ENCODE data around the gene MPP3.
"Not testable (repeated sequence)": the region's sequence is repeated elsewhere in the genome, so short reads cannot be mapped to it uniquely, and the experiment has no call there.

Gene MPP3

GRCh38 chr17:43832976-43833829 lies at the start of gene MPP3:
Gene MPP3 (minus strand): TSS chr17:43833146. CDS start chr17:43831906, 1,240 bp downstream.
- peak; percentile 41 for DNase-seq

GRCh38 chr17:43881758-43882505 lies 49.0 kb upstream of the MPP3 start:
- DNase-seq: peak; percentile 31

GRCh38 chr17:43881181-43881580 lies 48.2 kb upstream of the MPP3 start:
- no peak for DNase-seq

GRCh38 chr17:43880420-43880991 lies 47.6 kb upstream of the MPP3 start:
- DNase-seq: no peak

GRCh38 chr17:43879723-43880419 lies 46.9 kb upstream of the MPP3 start:
- DNase-seq: no peak

GRCh38 chr17:43878260-43879175 lies 45.6 kb upstream of the MPP3 start:
- DNase-seq: peak; percentile 27

GRCh38 chr17:43877451-43878155 lies 44.7 kb upstream of the MPP3 start:
- DNase-seq: no peak

GRCh38 chr17:43877031-43877430 lies 44.1 kb upstream of the MPP3 start:
- no peak for DNase-seq

GRCh38 chr17:43875476-43876147 lies 42.7 kb upstream of the MPP3 start:
- DNase-seq: no peak

- DNase-seq: no peak
These were observed 41.3 kb upstream of the MPP3 start for GRCh38 chr17:43874293-43874692.

- no peak for DNase-seq
These were observed 40.9 kb upstream of the MPP3 start for GRCh38 chr17:43873815-43874214.

GRCh38 chr17:43873091-43873490 lies 40.1 kb upstream of the MPP3 start:
- no peak for DNase-seq

- no peak for DNase-seq
These were observed 39.2 kb upstream of the MPP3 start for GRCh38 chr17:43871946-43872690.

- DNase-seq: not testable (repeated sequence)
These were observed 36.1 kb upstream of the MPP3 start for GRCh38 chr17:43869031-43869430.

GRCh38 chr17:43868226-43868994 lies 35.5 kb upstream of the MPP3 start:
- DNase-seq: no peak

- no peak for DNase-seq
These were observed 31.4 kb upstream of the MPP3 start for GRCh38 chr17:43864161-43864984.

GRCh38 chr17:43861960-43862359 lies 29.0 kb upstream of the MPP3 start:
- DNase-seq: no peak

GRCh38 chr17:43860927-43861622 lies 28.1 kb upstream of the MPP3 start:
- DNase-seq: no peak
